Trophoblast cell (in vitro differentiated cells and primary cell): ENCODE measurements around the gene TENM4.
A peak's percentile ranks its signal among the peaks of the same experiment; 100 is the strongest.

ENCODE experiments used
- DNase-seq, 2 donors: peaks; one replicate each; pipeline ENCODE4 v3.0.0-alpha.2; 2016
- H2AFZ ChIP-seq: 2 replicates; pipeline ENCODE4 v1.6.1; 2013; ENCODE audit warnings: low read length, moderate library complexity, mild to moderate bottlenecking; ENCODE audit not compliant: insufficient read depth, poor library complexity
- H2AK5ac ChIP-seq: 2 replicates; pipeline ENCODE4 v1.6.1; 2013; ENCODE audit warnings: mild to moderate bottlenecking, low read length
- H2BK120ac ChIP-seq: 2 replicates; pipeline ENCODE4 v1.6.1; 2013; ENCODE audit warnings: low read length, mild to moderate bottlenecking, moderate library complexity; ENCODE audit not compliant: insufficient read depth, poor library complexity
- H2BK12ac ChIP-seq: 2 replicates; pipeline ENCODE4 v1.6.1; 2013; ENCODE audit warnings: mild to moderate bottlenecking, low read length, moderate library complexity
- H2BK5ac ChIP-seq: 2 replicates; pipeline ENCODE4 v1.6.1; 2013; ENCODE audit warnings: low read length, low read depth, moderate library complexity, mild to moderate bottlenecking; ENCODE audit not compliant: poor library complexity
- H3K14ac ChIP-seq: 2 replicates; pipeline ENCODE4 v1.6.1; 2013; ENCODE audit warnings: mild to moderate bottlenecking, low read length
- H3K18ac ChIP-seq: 2 replicates; pipeline ENCODE4 v1.6.1; 2013; ENCODE audit warnings: mild to moderate bottlenecking, low read length
- H3K23ac ChIP-seq: 2 replicates; pipeline ENCODE4 v1.6.1; 2013; ENCODE audit warnings: low read length
- H3K27ac ChIP-seq: 2 replicates; pipeline ENCODE4 v1.5.1; 2013; ENCODE audit warnings: low read depth, mild to moderate bottlenecking, inconsistent platforms, low read length, moderate library complexity
- H3K27me3 ChIP-seq: 2 replicates; pipeline ENCODE4 v1.6.1; 2013; ENCODE audit warnings: inconsistent platforms, mild to moderate bottlenecking, low read length, moderate library complexity; ENCODE audit not compliant: insufficient read depth
- H3K36me3 ChIP-seq, 2 experiments: 1 replicate in 1 of 2; 2 replicates in 1 of 2; pipeline ENCODE4 v1.6.1; 2013; ENCODE audit warnings: low read length in 2 of 2, mild to moderate bottlenecking in 2 of 2, moderate library complexity in 1 of 2; ENCODE audit not compliant: insufficient read depth in 2 of 2, control insufficient read depth in 1 of 2
- H3K4ac ChIP-seq: 2 replicates; pipeline ENCODE4 v1.6.1; 2013; ENCODE audit warnings: low read depth, mild to moderate bottlenecking, low read length, moderate library complexity
- H3K4me1 ChIP-seq, 2 experiments: 1 replicate in 1 of 2; 2 replicates in 1 of 2; pipeline ENCODE4 v1.6.1; 2013; ENCODE audit warnings: low read length in 2 of 2, mild to moderate bottlenecking in 2 of 2, moderate library complexity in 1 of 2; ENCODE audit not compliant: insufficient read depth in 2 of 2, control insufficient read depth in 1 of 2
- H3K4me2 ChIP-seq: 2 replicates; pipeline ENCODE4 v1.6.1; 2013; ENCODE audit warnings: inconsistent platforms, mild to moderate bottlenecking, low read length, moderate library complexity
- H3K4me3 ChIP-seq: 2 replicates; pipeline ENCODE4 v1.5.1; 2013; ENCODE audit warnings: mild to moderate bottlenecking, low read depth, low read length, inconsistent platforms
- H3K79me1 ChIP-seq: one replicate; pipeline ENCODE4 v1.6.1; 2013; ENCODE audit warnings: low read length
- H3K79me2 ChIP-seq: 2 replicates; pipeline ENCODE4 v1.6.1; 2013; ENCODE audit warnings: low read length, mild to moderate bottlenecking; ENCODE audit not compliant: control insufficient read depth, insufficient read depth, poor library complexity
- H3K9ac ChIP-seq: 2 replicates; pipeline ENCODE4 v1.6.1; 2013; ENCODE audit warnings: mild to moderate bottlenecking, low read length
- H3K9me3 ChIP-seq: 2 replicates; pipeline ENCODE4 v1.6.1; 2013; ENCODE audit warnings: low read depth, mild to moderate bottlenecking, control low read depth, inconsistent platforms, low read length; ENCODE audit not compliant: insufficient read depth
- H4K12ac ChIP-seq: 2 replicates; pipeline ENCODE4 v1.6.1; 2013; ENCODE audit warnings: low read depth, mild to moderate bottlenecking, low read length, moderate library complexity
- H4K8ac ChIP-seq: 2 replicates; pipeline ENCODE4 v1.6.1; 2013; ENCODE audit warnings: low read depth, mild to moderate bottlenecking, low read length, moderate library complexity
- H4K91ac ChIP-seq: one replicate; pipeline ENCODE4 v1.6.1; 2013; ENCODE audit warnings: low read depth, mild to moderate bottlenecking, low read length, moderate library complexity
- WGBS: extraction: QIAGEN DNeasy Blood & Tissue Kit; methylation state at CpG from one replicate; pipeline ENCODE4 v1.1.7; 2013; ENCODE audit warnings: missing lambda C conversion rate; ENCODE audit not compliant: insufficient read length, insufficient coverage; ENCODE audit errors: extremely low coverage; 5-methylcytosine and 5-hydroxymethylcytosine counted together

TENM4 gene

GRCh38 chr11:79396001-79396400, 44.8 kb downstream of the TENM4 start:
- H3K9ac ChIP-seq = no peak overlapping the region
- H4K8ac ChIP-seq = no peak overlapping the region
- no peaks in the 10 kb centered on the region for H3K79me2 ChIP-seq
- H3K27me3 ChIP-seq = no peaks in the 10 kb centered on the region
- H4K91ac ChIP-seq = no peak overlapping the region
- H2BK120ac ChIP-seq = no peak overlapping the region
- no peak overlapping the region for H3K18ac ChIP-seq
- H3K4me3 ChIP-seq = no peak overlapping the region
- H3K4ac ChIP-seq = no peak overlapping the region
- no peaks in the 10 kb centered on the region for H3K79me1 ChIP-seq
- peak; percentile 4 to 69 for DNase-seq
- no peak overlapping the region for H3K23ac ChIP-seq
- no peak overlapping the region for H3K14ac ChIP-seq
- H2AFZ ChIP-seq = no peak overlapping the region
- H2AK5ac ChIP-seq = no peak overlapping the region
- H3K4me1 ChIP-seq = peaks cover 14 to 15% of the 10 kb centered on the region in 2 experiments
- H3K36me3 ChIP-seq = no peaks in the 10 kb centered on the region
- no peak overlapping the region for H3K4me2 ChIP-seq
- H2BK12ac ChIP-seq = no peak overlapping the region
- H3K9me3 ChIP-seq = no peaks in the 10 kb centered on the region
- H3K27ac ChIP-seq = no peak overlapping the region
- H4K12ac ChIP-seq = no peak overlapping the region
- H2BK5ac ChIP-seq = no peak overlapping the region

GRCh38 chr11:79393362-79394043, 47.3 kb downstream of the TENM4 start:
- Histone ChIP-seq H2BK12ac (no peak overlapping the region), H3K4me3 (no peak overlapping the region), H2BK5ac (no peak overlapping the region), H3K4ac (no peak overlapping the region), H3K36me3 (no peaks in the 10 kb centered on the region), H3K9ac (no peak overlapping the region), H3K4me1 (peaks cover 11 to 12% of the 10 kb centered on the region in 2 experiments), H2BK120ac (no peak overlapping the region), H3K18ac (no peak overlapping the region), H3K9me3 (no peaks in the 10 kb centered on the region), H3K79me1 (no peaks in the 10 kb centered on the region), H3K79me2 (no peaks in the 10 kb centered on the region), H4K8ac (no peak overlapping the region), H4K91ac (no peak overlapping the region), H3K27me3 (no peaks in the 10 kb centered on the region), H2AK5ac (no peak overlapping the region), H3K27ac (no peak overlapping the region), H3K23ac (no peak overlapping the region), H3K14ac (no peak overlapping the region), H3K4me2 (no peak overlapping the region), H4K12ac (no peak overlapping the region), H2AFZ (no peak overlapping the region)
- no peak for DNase-seq
- no CpG with 5 or more reads among the region's 9 CpGs for WGBS

- no peak overlapping the region for H3K4me2 ChIP-seq
- H3K9ac ChIP-seq = no peak overlapping the region
- no peak overlapping the region for H2BK120ac ChIP-seq
- H3K4me3 ChIP-seq = no peak overlapping the region
- H3K27ac ChIP-seq = no peak overlapping the region
- no peak overlapping the region for H2BK5ac ChIP-seq
- no peaks in the 10 kb centered on the region for H3K9me3 ChIP-seq
- WGBS = no CpG with 5 or more reads among the region's 4 CpGs
- H3K23ac ChIP-seq = no peak overlapping the region
- H3K18ac ChIP-seq = no peak overlapping the region
- DNase-seq = no peak
- no peak overlapping the region for H3K14ac ChIP-seq
- no peak overlapping the region for H4K8ac ChIP-seq
- H2AK5ac ChIP-seq = no peak overlapping the region
- H3K4ac ChIP-seq = no peak overlapping the region
- no peak overlapping the region for H4K91ac ChIP-seq
- H3K36me3 ChIP-seq = no peaks in the 10 kb centered on the region
- no peaks in the 10 kb centered on the region for H3K79me2 ChIP-seq
- H2BK12ac ChIP-seq = no peak overlapping the region
- peaks cover 11 to 12% of the 10 kb centered on the region in 2 experiments for H3K4me1 ChIP-seq
- H4K12ac ChIP-seq = no peak overlapping the region
- H3K27me3 ChIP-seq = no peaks in the 10 kb centered on the region
- no peaks in the 10 kb centered on the region for H3K79me1 ChIP-seq
- H2AFZ ChIP-seq = no peak overlapping the region
Observed at GRCh38 chr11:79392161-79392560, 48.7 kb downstream of the TENM4 start.

- no peak overlapping the region for H3K14ac ChIP-seq
- no peak overlapping the region for H3K18ac ChIP-seq
- H3K27me3 ChIP-seq = no peaks in the 10 kb centered on the region
- no CpG with 5 or more reads among the region's 2 CpGs for WGBS
- H3K9me3 ChIP-seq = no peaks in the 10 kb centered on the region
- H3K9ac ChIP-seq = no peak overlapping the region
- H2BK120ac ChIP-seq = no peak overlapping the region
- no peak overlapping the region for H4K12ac ChIP-seq
- no peak overlapping the region for H3K27ac ChIP-seq
- no peak overlapping the region for H3K23ac ChIP-seq
- no peak overlapping the region for H2AFZ ChIP-seq
- no peaks in the 10 kb centered on the region for H3K79me2 ChIP-seq
- DNase-seq = no peak
- H4K91ac ChIP-seq = no peak overlapping the region
- no peak overlapping the region for H2AK5ac ChIP-seq
- H3K36me3 ChIP-seq = no peaks in the 10 kb centered on the region
- no peak overlapping the region for H2BK12ac ChIP-seq
- no peaks in the 10 kb centered on the region for H3K79me1 ChIP-seq
- H3K4ac ChIP-seq = no peak overlapping the region
- no peak overlapping the region for H3K4me2 ChIP-seq
- peaks cover 8 to 10% of the 10 kb centered on the region in 2 experiments for H3K4me1 ChIP-seq
- no peak overlapping the region for H2BK5ac ChIP-seq
- no peak overlapping the region for H4K8ac ChIP-seq
- no peak overlapping the region for H3K4me3 ChIP-seq
Observed at GRCh38 chr11:79390923-79391322, 49.9 kb downstream of the TENM4 start.
